Kidney glomerular epithelial cell (primary cell): ENCODE data around the gene C1R.

Experiments used
- DNase-seq: peaks from one replicate; lab custom pipeline; 2025; lab: John Stamatoyannopoulos, UW

Gene C1R

GRCh38 chr12:7092229-7092985 is at the start of gene C1R:
Gene C1R, minus strand, starts transcription at chr12:7092445. Its CDS starts 57 bp downstream, at chr12:7092388.
- peak; percentile 36 for DNase-seq

- DNase-seq = no peak
Observed at GRCh38 chr12:7141351-7142005, 49.2 kb upstream of the C1R start.

GRCh38 chr12:7139200-7139599 is 47.0 kb upstream of the C1R start:
- DNase-seq = no peak

- DNase-seq = no peak
Observed at GRCh38 chr12:7137908-7138307, 45.7 kb upstream of the C1R start.

- no peak for DNase-seq
Observed at GRCh38 chr12:7136676-7137075, 44.4 kb upstream of the C1R start.

GRCh38 chr12:7136071-7136470 is 43.8 kb upstream of the C1R start:
- DNase-seq = no peak

- no peak for DNase-seq
Observed at GRCh38 chr12:7134396-7135166, 42.3 kb upstream of the C1R start.

- no peak for DNase-seq
Observed at GRCh38 chr12:7131502-7131866, 39.2 kb upstream of the C1R start.

- peak; percentile 48 for DNase-seq
Observed at GRCh38 chr12:7130701-7131501, 38.7 kb upstream of the C1R start.

GRCh38 chr12:7129872-7130691 is 37.8 kb upstream of the C1R start, which contains the start of gene CLSTN3:
Gene CLSTN3, plus strand, starts transcription at chr12:7130371. Its CDS starts 278 bp downstream, at chr12:7130649.
- DNase-seq = peak; percentile 65

GRCh38 chr12:7129287-7129871 is 37.1 kb upstream of the C1R start:
- DNase-seq = no peak

- DNase-seq = no peak
Observed at GRCh38 chr12:7128681-7129286, 36.5 kb upstream of the C1R start, which contains the start of gene RBP5. Gene RBP5, minus strand, starts transcription at chr12:7128889. Its CDS starts 114 bp downstream, at chr12:7128775.

GRCh38 chr12:7127916-7128626 is 35.8 kb upstream of the C1R start:
- DNase-seq = no peak

GRCh38 chr12:7125632-7126227 is 33.5 kb upstream of the C1R start:
- no peak for DNase-seq

GRCh38 chr12:7123806-7124522 is 31.7 kb upstream of the C1R start:
- DNase-seq = no peak

- no peak for DNase-seq
Observed at GRCh38 chr12:7122811-7123769, 30.8 kb upstream of the C1R start.

- no peak for DNase-seq
Observed at GRCh38 chr12:7121324-7121723, 29.1 kb upstream of the C1R start.
